HL-60 (cell line): Measurements from ENCODE around the gene PNPLA4.

ENCODE experiments used
- DNase-seq, 2 experiments: peaks; one replicate each; pipeline ENCODE4 v3.0.0-alpha.2; 2010 to 2020; ENCODE audit warnings: low read depth in 1 of 2, low spot score in 1 of 2
- H3K27ac ChIP-seq: fragments of 250-450 bp; sonication (Bioruptor Pico); replicated peaks from 2 replicates; pipeline ENCODE4 v1.5.1; 2020; ENCODE audit warnings: mild to moderate bottlenecking, moderate library complexity
- H3K27me3 ChIP-seq: fragments of 250-450 bp; sonication (Bioruptor Pico); 2 replicates; pipeline ENCODE4 v1.5.1; 2021; ENCODE audit warnings: mild to moderate bottlenecking, moderate library complexity; ENCODE audit not compliant: insufficient read depth, poor library complexity, severe bottlenecking
- H3K4me3 ChIP-seq: replicated peaks from 2 replicates; pipeline ENCODE4 v1.5.1; 2011; ENCODE audit warnings: mild to moderate bottlenecking, control low read depth, low read length; ENCODE audit not compliant: insufficient read depth
- CTCF ChIP-seq: IDR thresholded peaks from one replicate; pipeline ENCODE4 v1.5.1; 2011; ENCODE audit warnings: low read length, control low read depth, inconsistent platforms; ENCODE audit not compliant: insufficient read depth
- GABPA ChIP-seq: IDR thresholded peaks from 2 replicates; pipeline ENCODE4 v1.6.1; 2012; ENCODE audit warnings: low read depth
- POLR2AphosphoS5 ChIP-seq: IDR thresholded peaks from 2 replicates; pipeline ENCODE4 v1.6.1; 2012; ENCODE audit warnings: low read depth
- REST ChIP-seq: IDR thresholded peaks from 2 replicates; pipeline ENCODE4 v1.6.1; 2012; ENCODE audit warnings: low read depth; ENCODE audit not compliant: insufficient replicate concordance
- SPI1 ChIP-seq: IDR thresholded peaks from 2 replicates; pipeline ENCODE4 v1.6.1; 2012; ENCODE audit warnings: low read depth, mild to moderate bottlenecking, borderline replicate concordance

Gene PNPLA4

DNA sequence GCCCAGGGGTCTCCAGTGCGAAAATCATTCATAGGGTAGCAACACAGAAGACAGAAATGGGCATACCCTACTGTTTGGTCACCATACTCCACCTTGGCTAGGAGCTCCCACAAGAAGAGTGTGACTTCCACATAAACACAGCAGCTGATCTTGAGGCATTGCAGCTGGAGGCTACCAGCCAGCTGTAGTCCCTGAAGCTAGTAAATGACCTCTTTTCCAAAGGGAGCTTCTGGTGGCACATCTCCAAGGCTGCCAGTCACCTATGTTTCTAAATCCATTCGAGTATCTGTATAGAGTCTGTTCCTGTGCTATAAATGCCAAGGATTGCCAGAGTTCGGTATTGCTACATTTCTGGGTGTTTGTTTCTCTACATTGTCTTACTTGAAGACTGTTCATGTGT, 21.3 kb upstream of the PNPLA4 start:
- DNase-seq, result no peak
- H3K27me3 ChIP-seq, result no peaks in the 10 kb centered on the region
- H3K27ac ChIP-seq, result no peak overlapping the region
- TF ChIP-seq SPI1 (no peak), REST (no peak), POLR2AphosphoS5 (no peak), GABPA (no peak), CTCF (no peak)
- no peak overlapping the region for H3K4me3 ChIP-seq

- no peak for TF ChIP-seq REST
- no peak for TF ChIP-seq SPI1
- TF ChIP-seq CTCF, result no peak
- TF ChIP-seq POLR2AphosphoS5, result no peak
- no peak for TF ChIP-seq GABPA
- DNase-seq, result no peak
- H3K27me3 ChIP-seq, result no peaks in the 10 kb centered on the region
- no peak overlapping the region for H3K27ac ChIP-seq
- no peak overlapping the region for H3K4me3 ChIP-seq
Observed at GRCh38 chrX:7946960-7947359, 19.7 kb upstream of the PNPLA4 start.

DNA sequence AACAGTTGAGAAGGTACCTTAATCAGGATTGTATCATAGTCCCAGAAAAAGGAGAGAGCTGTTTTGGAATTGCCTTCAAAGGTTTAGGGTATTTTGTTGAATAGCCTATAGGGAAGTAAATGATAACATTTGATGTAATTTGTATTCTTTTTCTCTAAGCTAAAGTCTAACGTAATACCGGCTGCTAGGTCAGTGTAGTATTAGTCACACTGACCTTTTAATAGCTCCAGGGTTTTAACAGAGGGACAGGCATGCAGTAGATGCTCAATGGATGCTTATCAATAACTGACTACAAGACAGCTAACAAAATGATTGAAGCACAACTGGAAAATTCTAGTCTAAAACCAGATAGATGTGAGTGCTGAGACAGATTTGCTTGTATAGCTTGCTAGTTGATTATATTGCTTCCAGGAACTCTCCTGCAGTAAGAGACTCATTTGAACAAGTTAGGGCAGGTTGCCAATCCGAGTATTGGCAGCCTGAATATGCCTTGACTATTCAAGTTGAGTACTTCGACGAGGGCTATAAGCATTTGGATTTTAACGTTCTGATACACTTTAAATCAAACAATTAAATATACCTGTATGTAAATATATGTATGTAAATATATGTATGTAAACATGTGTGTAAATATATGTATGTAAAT, 16.5 kb upstream of the PNPLA4 start:
- Histone ChIP-seq H3K27me3 (no peaks in the 10 kb centered on the region), H3K4me3 (no peak overlapping the region), H3K27ac (no peak overlapping the region)
- DNase-seq, result no peak
- TF ChIP-seq CTCF, result no peak
- no peak for TF ChIP-seq GABPA
- no peak for TF ChIP-seq REST
- TF ChIP-seq POLR2AphosphoS5, result no peak
- no peak for TF ChIP-seq SPI1
